Ishikawa (cell line): ENCODE measurements around the gene GGCX.
A peak's percentile ranks its signal among the peaks of the same experiment; 100 is the strongest.

Source experiments
- CEBPB ChIP-seq: IDR thresholded peaks from 2 replicates; pipeline ENCODE4 v1.6.1; 2012
- EP300 ChIP-seq: IDR thresholded peaks from 2 replicates; pipeline ENCODE4 v1.6.1; 2012; ENCODE audit warnings: borderline replicate concordance
- FOXM1 ChIP-seq: IDR thresholded peaks from 2 replicates; pipeline ENCODE4 v1.6.1; 2012; ENCODE audit warnings: low read depth, borderline replicate concordance
- NFIC ChIP-seq: IDR thresholded peaks from 2 replicates; pipeline ENCODE4 v1.6.1; 2012
- RAD21 ChIP-seq: IDR thresholded peaks from 2 replicates; pipeline ENCODE4 v1.6.1; 2012; ENCODE audit warnings: low read depth
- TAF1 ChIP-seq: IDR thresholded peaks from 2 replicates; pipeline ENCODE4 v1.6.1; 2012; ENCODE audit warnings: low read depth, mild to moderate bottlenecking
- YY1 ChIP-seq: IDR thresholded peaks from 2 replicates; pipeline ENCODE4 v1.6.1; 2012; ENCODE audit warnings: low read depth
- ZBTB7A ChIP-seq: IDR thresholded peaks from 2 replicates; pipeline ENCODE4 v1.6.1; 2012; ENCODE audit warnings: low read depth
- TF ChIP-seq, protein P1 (sequence below): IDR thresholded peaks from 2 replicates; pipeline ENCODE4 v1.6.1; 2012; ENCODE audit warnings: low read depth, mild to moderate bottlenecking
- TF ChIP-seq, protein P2 (sequence below): IDR thresholded peaks from 2 replicates; pipeline ENCODE4 v1.6.1; 2012

- no peak for TF ChIP-seq EP300
- no peak for TF ChIP-seq FOXM1
- no peak for TF ChIP-seq NFIC
- TF ChIP-seq TAF1: no peak
- TF ChIP-seq, protein P1, sequence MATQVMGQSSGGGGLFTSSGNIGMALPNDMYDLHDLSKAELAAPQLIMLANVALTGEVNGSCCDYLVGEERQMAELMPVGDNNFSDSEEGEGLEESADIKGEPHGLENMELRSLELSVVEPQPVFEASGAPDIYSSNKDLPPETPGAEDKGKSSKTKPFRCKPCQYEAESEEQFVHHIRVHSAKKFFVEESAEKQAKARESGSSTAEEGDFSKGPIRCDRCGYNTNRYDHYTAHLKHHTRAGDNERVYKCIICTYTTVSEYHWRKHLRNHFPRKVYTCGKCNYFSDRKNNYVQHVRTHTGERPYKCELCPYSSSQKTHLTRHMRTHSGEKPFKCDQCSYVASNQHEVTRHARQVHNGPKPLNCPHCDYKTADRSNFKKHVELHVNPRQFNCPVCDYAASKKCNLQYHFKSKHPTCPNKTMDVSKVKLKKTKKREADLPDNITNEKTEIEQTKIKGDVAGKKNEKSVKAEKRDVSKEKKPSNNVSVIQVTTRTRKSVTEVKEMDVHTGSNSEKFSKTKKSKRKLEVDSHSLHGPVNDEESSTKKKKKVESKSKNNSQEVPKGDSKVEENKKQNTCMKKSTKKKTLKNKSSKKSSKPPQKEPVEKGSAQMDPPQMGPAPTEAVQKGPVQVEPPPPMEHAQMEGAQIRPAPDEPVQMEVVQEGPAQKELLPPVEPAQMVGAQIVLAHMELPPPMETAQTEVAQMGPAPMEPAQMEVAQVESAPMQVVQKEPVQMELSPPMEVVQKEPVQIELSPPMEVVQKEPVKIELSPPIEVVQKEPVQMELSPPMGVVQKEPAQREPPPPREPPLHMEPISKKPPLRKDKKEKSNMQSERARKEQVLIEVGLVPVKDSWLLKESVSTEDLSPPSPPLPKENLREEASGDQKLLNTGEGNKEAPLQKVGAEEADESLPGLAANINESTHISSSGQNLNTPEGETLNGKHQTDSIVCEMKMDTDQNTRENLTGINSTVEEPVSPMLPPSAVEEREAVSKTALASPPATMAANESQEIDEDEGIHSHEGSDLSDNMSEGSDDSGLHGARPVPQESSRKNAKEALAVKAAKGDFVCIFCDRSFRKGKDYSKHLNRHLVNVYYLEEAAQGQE: no peak
- TF ChIP-seq, protein P2, sequence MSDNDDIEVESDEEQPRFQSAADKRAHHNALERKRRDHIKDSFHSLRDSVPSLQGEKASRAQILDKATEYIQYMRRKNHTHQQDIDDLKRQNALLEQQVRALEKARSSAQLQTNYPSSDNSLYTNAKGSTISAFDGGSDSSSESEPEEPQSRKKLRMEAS: no peak
- TF ChIP-seq ZBTB7A: no peak
- TF ChIP-seq CEBPB: no peak
- TF ChIP-seq RAD21: peak; percentile 89
- no peak for TF ChIP-seq YY1
These were observed 9.3 kb downstream of the GGCX start for GRCh38 chr2:85551698-85552678.
